Glutamatergic neuron (in vitro differentiated cells): Measurements from ENCODE around the gene TPGS1. TPM values are rescaled to one million over a fixed set of nuclear protein-coding genes. Genes with fewer than 3 reads are reported as not detected.

Source experiments
- DNase-seq: peaks from one replicate; pipeline ENCODE4 v3.0.0; 2022
- H3K27ac Mint-ChIP-seq: one replicate; pipeline ENCODE4 v1.8.0; 2020; ENCODE audit warnings: mild to moderate bottlenecking, mixed read lengths, inconsistent platforms; ENCODE audit not compliant: unreplicated experiment
- H3K27me3 Mint-ChIP-seq: one replicate; pipeline ENCODE4 v1.8.0; 2020; ENCODE audit warnings: mild to moderate bottlenecking, moderate library complexity, mixed read lengths, inconsistent platforms; ENCODE audit not compliant: unreplicated experiment
- H3K36me3 Mint-ChIP-seq: one replicate; pipeline ENCODE4 v1.8.0; 2020; ENCODE audit warnings: mild to moderate bottlenecking, mixed read lengths, inconsistent platforms; ENCODE audit not compliant: unreplicated experiment
- H3K4me1 Mint-ChIP-seq: one replicate; pipeline ENCODE4 v1.8.0; 2020; ENCODE audit warnings: mild to moderate bottlenecking, low read depth, mixed read lengths, inconsistent platforms; ENCODE audit not compliant: unreplicated experiment
- H3K4me3 Mint-ChIP-seq: one replicate; pipeline ENCODE4 v1.8.0; 2020; ENCODE audit warnings: mild to moderate bottlenecking, mixed read lengths, inconsistent platforms; ENCODE audit not compliant: unreplicated experiment
- H3K9me3 Mint-ChIP-seq: one replicate; pipeline ENCODE4 v1.8.0; 2020; ENCODE audit warnings: mild to moderate bottlenecking, moderate library complexity, mixed read lengths, inconsistent platforms; ENCODE audit not compliant: unreplicated experiment
- CTCF ChIP-seq: fragments of 200-600 bp; sonication (generic); IDR thresholded peaks from one replicate; pipeline ENCODE4 v1.5.0; 2021; ENCODE audit not compliant: partially characterized antibody, unreplicated experiment
- total RNA-seq: library from RNA; stranded (reverse); fragmentation: NEBNext Ultra II Directional; extraction: Animal tissue kit (Norgen Biotek cat#: 25700); gene quantifications from one replicate; pipeline ENCODE4 v1.2.1, GENCODE V29; 2021; ENCODE audit not compliant: unreplicated experiment

The TPGS1 gene
- total RNA-seq, 1 donor from 2014 or later: 20.0 TPM

GRCh38 chr19:547836-548720 is 40.8 kb downstream of the TPGS1 start:
- H3K27ac Mint-ChIP-seq: no peak overlapping the region
- no peaks in the 10 kb centered on the region for H3K4me1 Mint-ChIP-seq

GRCh38 chr19:548886-549830 is 41.9 kb downstream of the TPGS1 start:
- peaks cover 2% of the 10 kb centered on the region for H3K27me3 Mint-ChIP-seq
- no peaks in the 10 kb centered on the region for H3K36me3 Mint-ChIP-seq
- no peaks in the 10 kb centered on the region for H3K4me1 Mint-ChIP-seq
- TF ChIP-seq CTCF: no peak
- no peak overlapping the region for H3K4me3 Mint-ChIP-seq
- H3K9me3 Mint-ChIP-seq: peaks cover 2% of the 10 kb centered on the region
- H3K27ac Mint-ChIP-seq: no peak overlapping the region
- no peak for DNase-seq

More at GRCh38 chr19:547836-548720, 40.8 kb downstream of the TPGS1 start:
- no peak for TF ChIP-seq CTCF
- H3K9me3 Mint-ChIP-seq: peaks cover 4% of the 10 kb centered on the region
- no peak overlapping the region for H3K4me3 Mint-ChIP-seq
- H3K36me3 Mint-ChIP-seq: no peaks in the 10 kb centered on the region
- H3K27me3 Mint-ChIP-seq: peaks cover 2% of the 10 kb centered on the region
- DNase-seq: no peak

GRCh38 chr19:554817-555216 is 47.5 kb downstream of the TPGS1 start:
- H3K36me3 Mint-ChIP-seq: no peaks in the 10 kb centered on the region
- no peak for TF ChIP-seq CTCF
- no peak overlapping the region for H3K27ac Mint-ChIP-seq

DNA sequence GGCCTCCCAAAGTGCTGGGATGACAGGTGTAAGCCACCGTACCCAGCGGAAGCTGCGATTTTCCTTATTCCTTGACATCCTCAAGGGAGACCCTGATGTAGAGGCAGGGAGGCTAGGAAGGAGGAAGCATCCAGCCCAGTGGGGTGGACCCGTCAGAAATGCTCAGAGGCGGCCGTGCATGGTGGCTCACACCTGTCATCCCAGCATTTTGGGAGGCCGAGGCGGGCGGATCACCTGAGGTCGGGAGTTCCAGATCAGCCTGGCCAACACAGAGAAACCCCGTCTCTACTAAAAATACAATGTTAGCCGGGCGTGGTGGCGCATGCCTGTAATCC is 48.1 kb downstream of the TPGS1 start:
- Mint-ChIP-seq H3K27me3 (peaks cover 3% of the 10 kb centered on the region), H3K9me3 (peaks cover 2% of the 10 kb centered on the region), H3K27ac (no peak overlapping the region), H3K4me3 (no peak overlapping the region), H3K4me1 (no peaks in the 10 kb centered on the region), H3K36me3 (no peaks in the 10 kb centered on the region)
- no peak for DNase-seq
- no peak for TF ChIP-seq CTCF

More at GRCh38 chr19:554817-555216, 47.5 kb downstream of the TPGS1 start:
- no peak for DNase-seq
- Mint-ChIP-seq H3K4me3 (no peak overlapping the region), H3K4me1 (no peaks in the 10 kb centered on the region), H3K9me3 (peaks cover 2% of the 10 kb centered on the region), H3K27me3 (peaks cover 3% of the 10 kb centered on the region)
